Mammary epithelial cell (primary cell): Measurements from ENCODE around the gene ANXA2.

Experiments used
- EZH2 ChIP-seq: IDR thresholded peaks from 2 replicates; pipeline ENCODE4 v1.6.1; 2012; ENCODE audit warnings: low read length, inconsistent platforms, borderline replicate concordance
- TF ChIP-seq, protein P1 (sequence below), 2 donors: IDR thresholded peaks in 1 of 2; conservative IDR thresholded peaks in 1 of 2; 2 replicates each; pipeline ENCODE4 v1.5.1; 2011 to 2012; ENCODE audit warnings: inconsistent platforms in 2 of 2, low read length in 2 of 2, mild to moderate bottlenecking in 2 of 2, control low read depth in 1 of 2, low read depth in 1 of 2; ENCODE audit not compliant: insufficient read depth in 1 of 2; ENCODE audit errors: extremely low read depth in 1 of 2

GRCh38 chr15:60307034-60307433, 90.8 kb downstream of the ANXA2 start:
- TF ChIP-seq, protein P1, sequence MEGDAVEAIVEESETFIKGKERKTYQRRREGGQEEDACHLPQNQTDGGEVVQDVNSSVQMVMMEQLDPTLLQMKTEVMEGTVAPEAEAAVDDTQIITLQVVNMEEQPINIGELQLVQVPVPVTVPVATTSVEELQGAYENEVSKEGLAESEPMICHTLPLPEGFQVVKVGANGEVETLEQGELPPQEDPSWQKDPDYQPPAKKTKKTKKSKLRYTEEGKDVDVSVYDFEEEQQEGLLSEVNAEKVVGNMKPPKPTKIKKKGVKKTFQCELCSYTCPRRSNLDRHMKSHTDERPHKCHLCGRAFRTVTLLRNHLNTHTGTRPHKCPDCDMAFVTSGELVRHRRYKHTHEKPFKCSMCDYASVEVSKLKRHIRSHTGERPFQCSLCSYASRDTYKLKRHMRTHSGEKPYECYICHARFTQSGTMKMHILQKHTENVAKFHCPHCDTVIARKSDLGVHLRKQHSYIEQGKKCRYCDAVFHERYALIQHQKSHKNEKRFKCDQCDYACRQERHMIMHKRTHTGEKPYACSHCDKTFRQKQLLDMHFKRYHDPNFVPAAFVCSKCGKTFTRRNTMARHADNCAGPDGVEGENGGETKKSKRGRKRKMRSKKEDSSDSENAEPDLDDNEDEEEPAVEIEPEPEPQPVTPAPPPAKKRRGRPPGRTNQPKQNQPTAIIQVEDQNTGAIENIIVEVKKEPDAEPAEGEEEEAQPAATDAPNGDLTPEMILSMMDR (conservative IDR thresholded peaks at IDR 0.05 in 1 of 2, IDR thresholded peaks at IDR 0.05 in 1 of 2; ENCODE audit: extremely low read depth in 1 of 2, insufficient read depth in 1 of 2, low read depth in 1 of 2, low read length in 2 of 2), result no peak
- TF ChIP-seq EZH2, result no peak
